MG63 (cell line): ENCODE results near the gene DMXL1. TPM values are rescaled to one million over a fixed set of nuclear protein-coding genes. Genes with fewer than 3 reads are reported as not detected.
"Not testable (repeated sequence)": the region's sequence is repeated elsewhere in the genome, so short reads cannot be mapped to it uniquely, and the experiment has no call there.

Source experiments
- DNase-seq: peaks from one replicate; pipeline ENCODE4 v3.0.0-alpha.2; 2020
- H3K27me3 ChIP-seq: fragments of 250-450 bp; sonication (Bioruptor Pico); 2 replicates; pipeline ENCODE4 v1.5.1; 2020; ENCODE audit warnings: mild to moderate bottlenecking, moderate library complexity
- H3K36me3 ChIP-seq: fragments of 250-450 bp; sonication (Bioruptor Pico); 2 replicates; pipeline ENCODE4 v1.5.1; 2020; ENCODE audit warnings: mild to moderate bottlenecking, moderate library complexity
- H3K4me3 ChIP-seq: fragments of 250-450 bp; sonication (Bioruptor Pico); 2 replicates; pipeline ENCODE4 v1.5.1; 2020; ENCODE audit warnings: mild to moderate bottlenecking, moderate library complexity
- H3K9me3 ChIP-seq: fragments of 250-450 bp; sonication (Bioruptor Pico); 2 replicates; pipeline ENCODE4 v1.5.1; 2020; ENCODE audit warnings: mild to moderate bottlenecking, moderate library complexity
- total RNA-seq: library from RNA; depleted of rRNA; stranded (reverse); fragments of >200 nt; shearing (Covaris generic); gene quantifications from 2 replicates; pipeline ENCODE4 v1.2.3, GENCODE V29; 2014; ENCODE audit warnings: low replicate concordance

Gene DMXL1
- total RNA-seq, 1 experiment from 2014 or later, result 18.5 TPM

DNA sequence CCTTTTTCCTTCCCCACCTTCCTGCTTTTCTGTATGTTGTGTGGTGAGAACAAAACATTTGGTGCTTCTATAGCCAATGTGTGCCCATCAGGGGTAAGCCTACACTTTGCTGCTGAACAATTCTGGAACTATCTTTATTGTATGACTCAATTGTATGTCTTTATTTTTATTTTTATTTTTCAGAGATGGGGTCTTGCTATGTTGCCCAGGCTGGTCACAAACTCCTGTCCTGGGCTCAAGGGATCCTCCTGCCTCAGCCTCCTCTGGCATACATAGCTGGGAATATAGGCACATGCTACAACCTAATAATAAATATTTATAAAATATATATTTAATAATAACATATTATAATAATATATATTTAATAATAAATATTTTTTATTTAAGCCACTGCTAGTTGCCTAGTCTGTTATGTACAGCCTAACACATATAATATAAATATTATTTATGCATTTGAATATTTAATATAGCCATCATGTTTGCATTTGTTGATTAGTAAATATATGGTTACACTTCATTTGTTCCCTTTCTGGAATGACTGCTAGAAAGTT is 11.8 kb upstream of the DMXL1 start:
- H3K36me3 ChIP-seq, result no peaks in the 10 kb centered on the region
- no peaks in the 10 kb centered on the region; the same call in 1 of the 2 replicates for H3K27me3 ChIP-seq
- no peak overlapping the region for H3K4me3 ChIP-seq
- no peaks in the 10 kb centered on the region for H3K9me3 ChIP-seq
- DNase-seq, result no peak

DNA sequence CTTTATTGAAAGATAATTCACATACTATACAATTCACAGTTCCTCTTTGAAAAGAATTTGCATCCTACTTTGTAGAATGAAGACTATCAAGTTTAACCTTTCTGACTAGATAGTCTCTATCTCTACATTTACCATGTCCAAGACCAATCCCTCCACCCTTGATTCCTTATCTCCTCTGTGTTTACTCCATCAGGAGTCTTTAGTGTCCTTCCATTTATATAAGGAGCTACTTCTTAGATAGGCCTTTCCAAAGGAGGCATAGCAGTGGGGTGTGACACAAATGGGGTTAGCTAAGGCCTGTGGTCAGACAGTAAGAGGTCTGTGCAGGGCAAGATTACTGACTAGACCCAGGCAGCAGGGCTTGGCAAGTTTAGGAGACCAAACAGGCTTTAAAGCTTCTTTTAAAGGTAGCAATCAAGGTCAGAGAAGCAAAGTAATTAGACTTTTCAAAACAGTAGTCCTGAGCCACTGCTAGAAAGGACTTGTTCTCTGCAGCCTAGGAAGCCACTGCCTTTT is 11.1 kb upstream of the DMXL1 start:
- H3K9me3 ChIP-seq, result no peaks in the 10 kb centered on the region
- H3K27me3 ChIP-seq, result no peaks in the 10 kb centered on the region; the same call in 1 of the 2 replicates
- DNase-seq, result no peak
- no peak overlapping the region for H3K4me3 ChIP-seq
- H3K36me3 ChIP-seq, result no peaks in the 10 kb centered on the region

DNA sequence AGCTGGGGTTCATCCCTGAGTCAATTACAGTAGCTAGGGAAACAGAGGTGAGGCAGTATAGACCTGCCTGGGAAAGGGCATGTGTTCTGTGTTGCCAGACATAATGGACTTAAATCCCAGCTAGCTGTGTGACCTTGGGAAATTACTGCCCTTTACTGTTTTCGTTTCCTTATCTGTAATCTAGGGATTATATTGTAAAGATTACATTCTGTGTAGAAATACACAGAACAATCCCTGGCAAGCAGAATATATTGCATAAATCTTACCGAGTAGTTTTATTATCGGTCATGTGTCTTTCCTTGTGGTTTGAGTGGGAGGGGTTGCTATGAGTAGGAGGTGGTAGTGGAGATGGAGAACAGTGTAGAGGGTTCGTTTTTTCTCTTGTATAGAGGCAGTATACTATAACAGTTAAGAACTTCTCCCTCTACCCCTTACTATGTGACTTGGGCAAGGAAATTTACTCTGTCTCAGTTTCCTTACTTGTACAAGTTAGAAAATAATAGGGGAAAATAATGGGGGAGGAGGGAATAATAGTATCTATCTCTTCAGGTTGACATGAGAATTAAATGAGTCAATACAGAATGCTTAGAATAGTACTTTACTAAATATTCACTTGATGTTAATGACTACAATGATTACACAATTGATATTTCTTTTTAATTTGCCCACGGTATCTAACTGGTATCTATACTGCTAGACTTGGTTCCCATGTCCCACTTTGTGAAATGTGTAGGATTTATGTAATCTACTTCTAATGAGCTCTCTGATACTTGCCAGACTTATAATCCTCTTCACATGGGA is 7.1 kb upstream of the DMXL1 start:
- Histone ChIP-seq H3K27me3 (no peaks in the 10 kb centered on the region), H3K9me3 (no peaks in the 10 kb centered on the region)
- no peak for DNase-seq

DNA sequence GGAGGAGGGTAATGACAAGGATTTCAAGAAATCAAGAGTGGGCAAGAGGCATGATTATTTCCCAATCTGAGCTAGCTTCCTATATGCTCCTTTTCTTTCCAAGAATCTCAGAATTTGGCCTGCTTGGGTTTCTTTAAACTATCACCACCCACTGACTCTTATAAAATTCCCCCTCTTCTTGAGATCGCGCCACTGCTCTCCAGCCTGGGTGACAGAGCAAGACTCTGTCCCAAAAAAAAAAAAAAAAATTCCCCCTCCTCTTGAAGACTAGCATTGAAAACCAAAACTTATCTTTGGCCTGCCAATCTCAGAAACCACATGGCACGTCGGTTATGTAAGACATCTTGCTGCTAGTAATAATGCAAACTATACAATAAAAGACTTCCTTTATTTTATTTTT is 3.4 kb upstream of the DMXL1 start:
- Histone ChIP-seq H3K9me3 (no peaks in the 10 kb centered on the region), H3K4me3 (no peak overlapping the region), H3K27me3 (no peaks in the 10 kb centered on the region), H3K36me3 (no peaks in the 10 kb centered on the region)
- no peak for DNase-seq

More for the DNA sequence above, 7.1 kb upstream of the DMXL1 start:
- no peak overlapping the region for H3K4me3 ChIP-seq
- H3K36me3 ChIP-seq, result no peaks in the 10 kb centered on the region

DNA sequence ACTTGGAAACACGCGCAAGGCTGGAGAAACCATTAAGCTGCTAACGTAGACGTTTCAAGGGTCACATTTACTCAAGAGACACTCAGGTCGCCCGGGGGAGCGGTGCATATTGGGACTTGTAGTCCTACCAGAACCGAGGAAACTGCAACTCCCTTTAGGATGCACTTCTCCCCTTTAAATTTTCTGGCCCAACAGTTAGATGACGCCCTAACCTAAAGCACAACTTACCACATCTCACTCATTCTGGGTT is 384 bp upstream of the DMXL1 start:
- Histone ChIP-seq H3K4me3 (peak overlapping the region; percentile 80), H3K36me3 (no peaks in the 10 kb centered on the region), H3K27me3 (no peaks in the 10 kb centered on the region), H3K9me3 (no peaks in the 10 kb centered on the region)
- DNase-seq, result no peak

DNA sequence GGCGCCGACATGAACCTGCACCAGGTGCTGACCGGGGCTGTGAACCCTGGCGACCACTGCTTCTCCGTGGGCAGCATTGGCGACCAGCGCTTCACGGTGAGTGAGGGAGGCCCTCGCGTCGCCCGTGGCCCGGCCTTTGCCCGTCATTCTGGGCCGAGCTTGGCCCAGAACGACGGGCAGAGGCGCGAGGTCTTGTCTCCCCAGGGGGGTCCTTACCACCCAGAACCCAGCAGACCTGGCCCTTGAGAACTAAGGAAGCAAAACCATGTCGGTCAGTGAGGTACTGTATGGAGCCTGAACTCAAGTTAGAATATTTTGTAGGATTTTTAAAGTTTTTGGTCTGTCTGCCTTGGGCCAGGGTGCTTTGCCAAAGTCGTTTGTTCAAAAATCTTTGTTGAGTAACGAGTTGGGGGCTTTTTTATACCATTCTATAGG is 691 bp downstream of the DMXL1 start:
- Histone ChIP-seq H3K9me3 (no peaks in the 10 kb centered on the region), H3K36me3 (no peaks in the 10 kb centered on the region), H3K4me3 (peak overlapping the region; percentile 80), H3K27me3 (no peaks in the 10 kb centered on the region)
- DNase-seq, result no peak

DNA sequence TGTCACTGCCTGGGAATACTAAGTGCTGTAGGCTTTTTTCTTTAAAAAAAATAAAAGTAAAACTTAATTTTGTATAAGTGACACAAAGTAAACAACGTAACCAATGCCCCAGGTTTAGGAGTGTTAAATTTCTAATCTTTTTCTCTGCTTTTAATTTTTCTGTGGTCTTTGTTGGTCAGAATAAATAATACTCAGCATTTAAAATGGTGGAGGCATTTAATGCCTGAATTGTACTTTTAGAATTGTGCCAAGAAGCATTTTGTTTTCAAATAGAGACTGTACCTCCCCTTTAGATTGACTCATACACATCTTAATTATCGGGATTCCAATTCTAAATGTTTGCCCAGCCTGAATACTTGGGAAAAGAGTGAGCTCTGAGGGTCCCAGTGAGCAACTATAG is 1.6 kb downstream of the DMXL1 start:
- no peak for DNase-seq
- Histone ChIP-seq H3K36me3 (no peaks in the 10 kb centered on the region), H3K4me3 (peak overlapping the region; percentile 80), H3K9me3 (no peaks in the 10 kb centered on the region), H3K27me3 (no peaks in the 10 kb centered on the region)

DNA sequence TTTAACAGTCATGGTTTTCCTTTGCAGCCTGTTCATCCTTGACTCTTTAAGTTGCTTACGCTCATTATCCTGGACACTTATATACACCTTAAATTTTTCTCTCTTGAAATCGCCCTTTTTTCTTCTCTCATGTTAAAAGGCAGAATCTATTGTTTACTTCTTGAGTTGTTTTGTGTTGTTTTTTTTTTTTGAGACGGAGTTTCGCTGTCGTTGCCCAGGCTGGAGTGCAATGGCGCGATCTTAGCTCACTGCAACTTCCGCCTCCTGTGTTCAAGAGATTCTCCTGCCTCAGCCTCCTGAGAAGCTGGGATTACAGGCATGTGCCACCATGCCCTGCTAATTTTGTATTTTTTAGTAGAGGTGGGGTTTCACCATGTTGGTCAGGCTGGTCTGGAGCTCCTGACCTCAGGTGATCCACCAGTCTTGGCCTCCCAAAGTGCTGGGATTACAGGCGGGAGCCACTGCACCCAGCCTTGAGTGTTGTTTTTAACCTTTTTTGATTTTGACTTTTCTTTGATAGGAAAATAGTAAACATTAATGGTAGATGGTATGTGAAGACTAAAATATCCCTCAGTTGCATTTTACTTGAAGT is 3.0 kb downstream of the DMXL1 start:
- H3K9me3 ChIP-seq, H3K36me3 ChIP-seq, DNase-seq, H3K4me3 ChIP-seq, H3K27me3 ChIP-seq: not testable (repeated sequence)

DNA sequence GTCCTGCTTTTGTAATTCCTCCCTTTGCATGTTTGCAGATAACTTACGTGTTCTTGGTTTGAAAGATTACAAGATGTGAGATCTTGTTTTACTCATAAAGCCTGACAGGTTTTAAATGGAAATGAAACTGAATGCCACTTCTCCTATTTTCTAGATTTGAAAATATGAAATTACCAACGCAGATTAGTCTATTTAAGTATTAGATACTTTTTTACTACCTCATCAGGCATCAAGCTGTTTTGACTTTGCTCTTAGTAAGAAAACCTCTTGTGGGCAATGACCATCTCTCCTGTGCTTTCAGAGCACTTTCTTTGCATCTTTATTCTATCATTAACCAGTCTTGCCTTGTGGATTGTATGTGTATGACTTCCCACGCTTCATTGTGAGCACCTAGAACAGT is 3.5 kb downstream of the DMXL1 start:
- H3K4me3 ChIP-seq, result no peak overlapping the region
- no peaks in the 10 kb centered on the region for H3K36me3 ChIP-seq
- no peaks in the 10 kb centered on the region for H3K9me3 ChIP-seq
- DNase-seq, result no peak
- H3K27me3 ChIP-seq, result no peaks in the 10 kb centered on the region

DNA sequence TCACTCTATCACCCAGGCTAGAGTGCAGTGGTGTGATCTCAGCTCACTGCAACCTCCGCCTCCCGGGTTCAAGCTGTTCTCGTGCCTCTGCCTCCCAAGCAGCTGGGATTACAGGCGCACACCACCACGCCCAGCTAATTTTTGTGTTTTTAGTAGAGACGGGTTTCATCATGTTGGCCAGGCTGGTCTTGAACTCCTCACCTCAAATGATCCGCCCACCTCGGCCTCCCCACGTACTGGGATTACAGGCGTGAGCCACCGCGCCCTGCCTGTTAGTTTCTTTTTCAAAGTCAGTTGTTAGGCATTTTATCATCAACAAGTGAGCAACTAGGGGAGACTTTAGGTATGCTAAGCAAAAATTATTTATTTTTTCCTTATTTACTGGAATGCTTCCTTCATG is 4.4 kb downstream of the DMXL1 start:
- not testable (repeated sequence) for H3K4me3 ChIP-seq, H3K27me3 ChIP-seq, H3K36me3 ChIP-seq, H3K9me3 ChIP-seq, DNase-seq

DNA sequence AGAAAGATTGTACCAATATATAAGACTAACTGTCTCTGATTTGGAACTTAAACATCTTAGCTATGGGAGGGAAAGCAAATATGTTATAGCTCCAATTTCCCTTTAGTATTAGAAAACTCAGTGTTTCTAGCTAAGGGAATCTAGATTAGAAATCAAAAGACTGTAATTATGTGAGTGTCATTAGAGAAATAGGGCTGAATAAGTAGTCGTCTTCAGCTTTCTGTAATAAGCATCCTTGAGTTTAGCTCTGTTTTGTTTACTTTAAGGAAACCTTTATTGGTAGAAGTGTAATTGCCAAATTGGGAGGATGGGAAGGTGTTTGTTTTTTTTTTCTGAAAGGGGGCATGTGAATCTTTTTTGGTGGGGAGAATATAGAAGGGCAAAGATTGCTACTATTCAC is 5.2 kb downstream of the DMXL1 start:
- H3K27me3 ChIP-seq, result no peaks in the 10 kb centered on the region
- H3K36me3 ChIP-seq, result no peaks in the 10 kb centered on the region
- no peaks in the 10 kb centered on the region for H3K9me3 ChIP-seq
- no peak overlapping the region for H3K4me3 ChIP-seq
- DNase-seq, result no peak

DNA sequence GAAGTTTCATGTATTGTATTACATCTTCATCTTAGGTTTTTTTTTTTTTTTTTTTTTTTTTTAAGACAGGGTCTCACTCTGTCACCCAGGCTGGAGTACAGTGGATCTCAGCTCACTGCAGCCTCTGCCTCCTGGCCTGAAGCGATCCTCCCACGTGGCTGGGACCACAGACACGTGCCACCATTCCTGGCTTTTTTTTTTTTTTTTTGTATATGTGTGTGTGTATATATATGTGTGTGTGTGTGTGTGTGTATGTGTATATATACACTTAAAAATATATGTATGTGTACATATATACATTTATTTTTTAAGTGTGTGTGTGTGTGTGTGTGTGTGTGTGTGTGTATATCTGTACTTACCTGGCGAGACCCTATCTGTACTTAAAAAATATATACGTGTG is 6.6 kb downstream of the DMXL1 start:
- Histone ChIP-seq H3K9me3 (no peaks in the 10 kb centered on the region), H3K27me3 (no peaks in the 10 kb centered on the region), H3K4me3 (no peak overlapping the region), H3K36me3 (no peaks in the 10 kb centered on the region)
- DNase-seq, result no peak

DNA sequence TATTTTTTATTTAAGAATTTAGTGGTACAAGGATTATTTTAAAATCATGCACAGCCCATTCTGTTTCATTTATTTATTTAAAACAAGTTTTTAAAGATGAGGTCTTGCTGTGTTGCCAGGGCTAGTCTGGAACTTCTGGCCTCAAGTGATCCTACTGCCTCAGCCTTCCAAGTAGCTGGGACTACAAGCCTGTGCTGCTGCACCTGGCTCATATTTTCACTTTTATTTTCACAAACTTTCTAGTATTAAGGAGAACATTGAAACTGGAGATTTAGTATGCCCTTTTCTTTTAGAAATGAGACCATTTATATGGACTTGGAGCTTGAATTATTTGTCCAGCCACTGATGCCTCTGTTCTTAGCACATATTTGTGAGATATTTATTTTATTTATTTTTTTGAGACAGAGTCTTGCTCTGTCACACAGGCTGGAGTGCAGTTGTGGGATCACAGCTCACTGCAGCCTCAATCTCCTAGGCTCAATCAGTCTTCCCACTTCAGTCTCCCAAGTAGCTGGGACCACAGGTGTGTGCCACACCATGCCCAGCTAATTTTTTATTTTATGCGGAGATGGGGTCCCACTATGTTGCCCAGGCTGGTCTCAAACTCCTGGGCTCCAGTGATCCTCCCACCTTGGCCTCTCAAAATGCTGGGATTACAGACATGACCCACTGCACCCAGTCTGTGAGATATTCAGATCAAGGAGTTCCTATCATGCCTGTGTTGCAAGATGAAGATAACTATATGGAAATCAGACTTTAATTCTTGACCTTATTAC is 7.4 kb downstream of the DMXL1 start:
- no peaks in the 10 kb centered on the region for H3K36me3 ChIP-seq
- H3K27me3 ChIP-seq, result no peaks in the 10 kb centered on the region
- no peak for DNase-seq
- H3K9me3 ChIP-seq, result no peaks in the 10 kb centered on the region
- no peak overlapping the region for H3K4me3 ChIP-seq

DNA sequence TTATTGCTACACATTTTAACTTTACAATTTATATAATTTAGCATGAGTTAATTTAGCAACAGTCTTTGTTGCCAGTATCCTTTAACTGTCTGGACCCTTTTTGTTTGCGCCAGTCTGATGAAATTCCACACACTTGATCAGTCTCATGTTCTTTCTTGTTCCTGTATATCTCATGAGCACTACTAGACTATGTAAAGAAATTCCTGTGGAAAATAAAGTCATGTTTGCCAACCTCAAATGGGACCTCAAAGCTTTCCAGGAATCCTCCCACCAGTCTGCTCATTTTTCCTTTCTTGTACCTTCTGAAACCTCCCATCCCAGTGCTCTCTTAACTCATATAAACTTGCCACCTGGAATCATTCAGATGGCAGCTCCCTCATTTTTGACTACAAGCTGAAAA is 8.0 kb downstream of the DMXL1 start:
- DNase-seq, result no peak
- H3K4me3 ChIP-seq, result no peak overlapping the region
- no peaks in the 10 kb centered on the region for H3K27me3 ChIP-seq

DNA sequence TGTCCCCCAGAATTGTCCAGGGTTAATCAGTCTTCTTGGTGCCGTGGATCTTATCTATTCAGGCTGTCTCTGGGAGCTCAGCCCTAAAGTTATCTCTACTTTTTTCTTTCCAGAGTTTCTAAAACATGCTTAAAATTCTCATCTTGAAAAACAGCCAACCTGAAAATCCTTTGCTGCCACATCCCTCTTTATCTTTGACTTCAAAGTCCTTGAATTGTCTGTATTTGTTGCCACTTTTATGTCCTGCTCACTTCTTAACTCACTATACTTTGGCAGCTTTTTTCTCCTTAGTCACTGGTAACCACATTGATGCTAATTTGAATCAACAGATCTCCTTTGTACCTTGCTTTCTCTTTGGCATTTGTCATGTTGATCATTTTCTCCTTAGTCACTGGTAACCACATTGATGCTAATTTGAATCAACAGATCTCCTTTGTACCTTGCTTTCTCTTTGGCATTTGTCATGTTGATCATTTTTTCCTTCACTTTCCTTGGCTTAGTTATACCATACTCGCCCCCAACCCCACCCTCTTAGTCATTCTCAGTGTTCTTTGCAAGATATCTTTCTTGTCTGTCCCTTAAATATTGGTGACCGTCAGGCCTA is 8.5 kb downstream of the DMXL1 start:
- Histone ChIP-seq H3K36me3 (no peaks in the 10 kb centered on the region), H3K27me3 (no peaks in the 10 kb centered on the region), H3K4me3 (no peak overlapping the region), H3K9me3 (no peaks in the 10 kb centered on the region)
- DNase-seq, result no peak

More for the DNA sequence above, 8.0 kb downstream of the DMXL1 start:
- Histone ChIP-seq H3K36me3 (no peaks in the 10 kb centered on the region), H3K9me3 (no peaks in the 10 kb centered on the region)

DNA sequence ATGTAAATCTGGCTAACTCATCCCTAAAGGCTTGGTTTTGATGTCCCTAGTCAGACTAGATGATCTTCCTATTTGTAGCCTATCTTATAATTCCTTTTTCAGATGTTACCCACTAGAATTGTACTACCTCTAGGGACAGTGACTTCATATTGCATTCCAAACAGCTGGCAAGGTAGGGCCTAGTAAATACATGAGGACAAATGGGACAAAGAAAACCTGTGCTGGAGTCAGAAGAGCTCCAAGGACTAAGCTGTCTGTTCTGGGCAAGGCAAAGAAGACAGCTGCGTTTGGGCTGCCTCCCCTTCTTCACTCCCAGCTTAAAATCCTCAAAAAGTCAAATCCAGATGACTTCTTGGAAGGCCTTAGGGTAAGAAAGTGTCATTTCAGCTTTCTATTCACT is 10.0 kb downstream of the DMXL1 start:
- Histone ChIP-seq H3K36me3 (no peaks in the 10 kb centered on the region), H3K4me3 (no peak overlapping the region), H3K27me3 (no peaks in the 10 kb centered on the region), H3K9me3 (no peaks in the 10 kb centered on the region)
- DNase-seq, result no peak

DNA sequence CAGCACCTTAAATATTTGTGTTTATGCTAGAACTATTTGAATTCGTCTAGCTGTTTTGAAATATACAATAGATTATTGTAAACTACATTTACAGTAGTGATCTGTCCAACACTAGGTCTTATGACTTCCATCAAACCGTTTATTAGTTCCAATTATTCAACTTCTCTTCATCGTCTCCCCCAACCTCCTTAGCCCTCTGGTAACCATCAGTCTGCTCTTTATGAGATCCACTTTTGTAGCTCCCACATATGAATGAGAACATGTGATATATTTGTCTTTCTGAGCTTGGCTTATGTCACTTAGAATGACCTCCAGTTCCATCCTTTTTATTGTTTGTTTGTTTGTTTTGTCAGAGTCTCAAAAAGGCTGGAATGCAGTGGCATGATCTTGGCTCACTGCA is 11.8 kb downstream of the DMXL1 start:
- H3K36me3 ChIP-seq, result no peaks in the 10 kb centered on the region
- DNase-seq, result no peak

More for the DNA sequence above, 11.8 kb downstream of the DMXL1 start:
- peaks cover 3% of the 10 kb centered on the region; the same call in 1 of the 2 replicates for H3K9me3 ChIP-seq
- H3K4me3 ChIP-seq, result no peak overlapping the region
- no peaks in the 10 kb centered on the region for H3K27me3 ChIP-seq
